Heart left ventricle (tissue), 13 donors: ENCODE measurements around the gene GPR83.

Experiments used
- POLR2A ChIP-seq, 2 donors: fragments of 450-650 bp; IDR thresholded peaks; one replicate each; pipeline ENCODE4 v1.6.1; 2017; ENCODE audit warnings: antibody characterized with exemption in 2 of 2, mild to moderate bottlenecking in 2 of 2, moderate library complexity in 2 of 2
- TF ChIP-seq, protein P1 (sequence below), 12 donors: fragments of 200-600 bp; sonication (generic) in 4 of 12; IDR thresholded peaks; one replicate each; pipeline versions ENCODE4 v1.5.0 to v1.8.0; 2018 to 2022; ENCODE audit warnings: antibody characterized with exemption in 12 of 12, mild to moderate bottlenecking in 5 of 12
- donor health status: ischemic (EF 13 %, LVEDD 7.1; RV severe dilation, severe dysfunction).
- donor health status: DM: no; HTN: yes; CAD: no.
- donor health status: DM: no; HTN: no; CAD: no.
- donor health status: ischemic (EF 25% LVEDD 6.9; RV normal size, moderate dysfunction).
- donor health status: ischemic (EF 25% LVEDD 5.7; RV mildly dilated, moderate dysfunction).
- donor health status: ischemic (EF 35%, LVEDD 5.7; RV mildly dilated, moderate dysfunction).
- donor health status: nonischemic (EF 11% LVEDD 7.7; RV severe dilation, severe dysfunction).
- donor health status: DM: yes; HTN: yes; CAD: no.
- donor health status: PGD.
- donor health status: ischemic (EF 29% LVEDD 5.4; RV normal size, mild dysfunction).
- donor health status: nonischemic (EF 23%, LVEDD 6.1; RV moderate dilation, normal function).

- TF ChIP-seq POLR2A (IDR thresholded peaks at IDR 0.05): no peak
- TF ChIP-seq, protein P1, sequence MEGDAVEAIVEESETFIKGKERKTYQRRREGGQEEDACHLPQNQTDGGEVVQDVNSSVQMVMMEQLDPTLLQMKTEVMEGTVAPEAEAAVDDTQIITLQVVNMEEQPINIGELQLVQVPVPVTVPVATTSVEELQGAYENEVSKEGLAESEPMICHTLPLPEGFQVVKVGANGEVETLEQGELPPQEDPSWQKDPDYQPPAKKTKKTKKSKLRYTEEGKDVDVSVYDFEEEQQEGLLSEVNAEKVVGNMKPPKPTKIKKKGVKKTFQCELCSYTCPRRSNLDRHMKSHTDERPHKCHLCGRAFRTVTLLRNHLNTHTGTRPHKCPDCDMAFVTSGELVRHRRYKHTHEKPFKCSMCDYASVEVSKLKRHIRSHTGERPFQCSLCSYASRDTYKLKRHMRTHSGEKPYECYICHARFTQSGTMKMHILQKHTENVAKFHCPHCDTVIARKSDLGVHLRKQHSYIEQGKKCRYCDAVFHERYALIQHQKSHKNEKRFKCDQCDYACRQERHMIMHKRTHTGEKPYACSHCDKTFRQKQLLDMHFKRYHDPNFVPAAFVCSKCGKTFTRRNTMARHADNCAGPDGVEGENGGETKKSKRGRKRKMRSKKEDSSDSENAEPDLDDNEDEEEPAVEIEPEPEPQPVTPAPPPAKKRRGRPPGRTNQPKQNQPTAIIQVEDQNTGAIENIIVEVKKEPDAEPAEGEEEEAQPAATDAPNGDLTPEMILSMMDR (IDR thresholded peaks at IDR 0.05): no peak
Observed at GRCh38 chr11:94418123-94418765, 17.0 kb upstream of the GPR83 start.
